GM19438 (cell line): Measurements from ENCODE around the gene RPS15.

Experiments
- ATAC-seq: cut with Tn5 transposase; IDR thresholded peaks from one replicate; pipeline ENCODE4 v1.9.1; 2021; ENCODE audit warnings: low read depth; ENCODE audit not compliant: unreplicated experiment

RPS15 gene

GRCh38 chr19:1450735-1451731 lies 12.8 kb downstream of the RPS15 start:
- no peak for ATAC-seq

- ATAC-seq, result no peak
These were observed 14.0 kb downstream of the RPS15 start for GRCh38 chr19:1451916-1452801.

GRCh38 chr19:1452802-1453524 lies 14.8 kb downstream of the RPS15 start:
- ATAC-seq, result no peak

GRCh38 chr19:1453525-1454364 lies 15.5 kb downstream of the RPS15 start:
- ATAC-seq, result no peak

GRCh38 chr19:1455002-1455335 lies 16.8 kb downstream of the RPS15 start:
- ATAC-seq, result no peak

- ATAC-seq, result no peak
These were observed 17.3 kb downstream of the RPS15 start for GRCh38 chr19:1455336-1456120.

- no peak for ATAC-seq
These were observed 18.1 kb downstream of the RPS15 start for GRCh38 chr19:1456121-1456900.

- no peak for ATAC-seq
These were observed 19.0 kb downstream of the RPS15 start for GRCh38 chr19:1457031-1457739.

- ATAC-seq, result no peak
These were observed 19.7 kb downstream of the RPS15 start for GRCh38 chr19:1457892-1458291.

GRCh38 chr19:1459479-1459878 lies 21.3 kb downstream of the RPS15 start:
- no peak for ATAC-seq

GRCh38 chr19:1460033-1460995 lies 22.1 kb downstream of the RPS15 start:
- ATAC-seq, result no peak

- ATAC-seq, result no peak
These were observed 23.7 kb downstream of the RPS15 start for GRCh38 chr19:1461862-1462261.

GRCh38 chr19:1465191-1466016 lies 27.2 kb downstream of the RPS15 start:
- no peak for ATAC-seq

GRCh38 chr19:1466018-1466460 lies 27.8 kb downstream of the RPS15 start:
- ATAC-seq, result no peak

GRCh38 chr19:1466461-1467214 lies 28.4 kb downstream of the RPS15 start:
- no peak for ATAC-seq
